Stimulated activated naive CD4-positive, alpha-beta T cell treated with Interleukin-2 at 50 U/mL for 16 hours (primary cell): ENCODE measurements around the gene HVCN1.
A peak's percentile ranks its signal among the peaks of the same experiment; 100 is the strongest.

ENCODE experiments used
- DNase-seq: peaks from one replicate; lab custom pipeline; 2025; lab: John Stamatoyannopoulos, UW

The HVCN1 gene

DNA sequence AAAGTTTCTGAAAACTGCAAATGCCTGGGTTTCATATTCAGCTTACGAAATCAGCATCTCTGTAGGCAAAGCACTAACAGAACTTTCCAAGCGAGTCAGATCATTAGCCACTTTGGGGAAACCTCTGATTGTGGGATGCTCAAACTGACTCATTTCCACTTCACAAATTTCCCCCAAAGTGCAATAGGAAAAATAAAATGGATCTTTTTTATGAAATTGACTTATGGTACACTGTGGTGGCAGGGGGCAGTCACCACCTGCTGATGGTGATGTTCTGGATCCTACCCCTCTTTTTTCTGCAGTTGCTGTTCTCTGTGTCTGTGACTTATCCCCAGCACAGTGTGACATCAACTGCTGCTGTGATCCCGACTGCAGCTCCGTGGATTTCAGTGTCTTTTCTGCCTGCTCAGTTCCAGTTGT is 69.4 kb downstream of the HVCN1 start:
- peak; percentile 17 for DNase-seq

DNA sequence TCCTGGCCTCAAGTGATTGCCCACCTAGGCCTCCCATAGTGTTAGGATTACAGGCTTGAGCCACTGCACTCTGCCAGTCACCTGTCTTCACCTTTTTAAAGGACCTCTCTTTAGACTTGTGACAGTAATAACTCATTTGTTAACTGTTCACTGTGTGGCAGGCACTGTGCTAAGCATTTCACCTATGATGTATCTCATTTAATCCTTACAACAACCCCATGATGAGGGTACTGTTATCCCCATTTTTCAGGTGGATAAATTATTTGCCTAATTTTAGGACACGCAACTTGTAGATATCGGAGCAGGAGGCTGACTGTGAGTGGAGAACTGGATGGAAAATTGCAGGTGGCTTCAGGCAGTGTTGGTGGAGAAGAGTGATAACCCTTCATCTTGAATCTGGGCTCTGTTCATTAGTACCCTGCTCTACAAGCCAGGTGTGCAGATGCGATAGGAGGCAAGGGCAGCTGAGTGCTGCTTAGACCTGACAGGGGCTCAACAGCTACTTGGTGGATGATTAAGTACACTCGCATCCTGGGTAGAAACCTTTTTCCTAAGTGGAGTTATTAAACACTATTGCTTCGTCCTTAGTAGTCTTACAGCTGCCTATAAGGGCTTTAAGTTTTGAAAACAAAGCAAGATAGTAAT is 72.3 kb downstream of the HVCN1 start:
- DNase-seq = no peak

- DNase-seq = no peak
These were observed 73.7 kb downstream of the HVCN1 start for GRCh38 chr12:110615171-110615570.

GRCh38 chr12:110613771-110614684 is 74.9 kb downstream of the HVCN1 start, which contains the start of gene TCTN1:
TCTN1 (plus strand) TSS chr12:110614129; CDS start chr12:110614183, 54 bp downstream.
- DNase-seq = peak; percentile 97

DNA sequence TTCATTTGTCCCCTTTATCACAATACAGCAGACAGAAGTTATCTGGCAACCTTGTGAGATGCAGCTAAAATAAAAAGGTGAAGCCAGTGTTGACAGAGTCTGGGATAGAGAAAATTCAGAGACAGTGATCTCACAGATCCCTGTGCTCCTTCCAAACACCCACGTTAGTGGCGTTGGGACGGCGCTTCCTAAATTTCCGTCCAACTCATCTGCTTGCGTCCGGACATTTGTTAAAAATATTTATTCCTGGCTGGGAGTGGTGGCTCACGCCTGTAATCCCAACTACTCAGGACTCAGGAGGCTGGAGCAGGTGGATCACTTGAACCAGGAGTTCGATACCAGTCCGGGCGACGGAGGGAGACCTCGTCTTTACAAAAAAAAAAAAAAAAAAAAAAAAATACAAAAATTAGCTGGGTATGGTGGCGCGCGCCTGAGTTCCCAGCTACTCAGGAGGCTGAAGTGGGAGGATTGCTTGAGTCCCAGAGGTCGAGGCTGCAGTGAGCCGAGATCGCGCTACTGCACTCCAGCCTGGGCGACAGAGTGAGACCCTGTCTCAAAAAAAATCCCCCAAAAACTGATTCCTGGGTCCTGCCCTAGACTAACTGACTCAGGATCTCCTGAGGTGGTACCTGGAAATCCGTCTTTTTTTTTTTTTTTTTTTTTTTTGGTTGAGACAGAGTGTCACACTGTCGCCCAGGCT is 75.7 kb downstream of the HVCN1 start:
- no peak for DNase-seq

DNA sequence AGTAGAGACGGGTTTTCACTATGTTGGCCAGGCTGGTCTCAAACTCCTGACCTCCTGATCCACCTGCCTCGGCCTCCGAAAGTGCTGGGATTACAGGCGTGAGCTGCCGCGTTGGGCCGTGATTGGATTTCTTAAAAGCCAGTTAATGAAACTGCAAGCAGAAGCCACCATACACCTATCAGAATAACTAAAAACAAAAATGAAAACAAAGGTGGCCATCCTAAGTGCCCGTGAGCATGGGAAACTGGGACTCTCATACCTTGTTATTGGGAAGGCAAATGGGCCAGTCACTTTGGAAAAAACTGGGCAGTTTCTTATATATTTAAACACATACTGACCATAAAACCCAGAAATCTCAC is 82.7 kb downstream of the HVCN1 start:
- DNase-seq = no peak

GRCh38 chr12:110602085-110602814 is 86.7 kb downstream of the HVCN1 start:
- peak; percentile 10 for DNase-seq

GRCh38 chr12:110600254-110600653 is 88.7 kb downstream of the HVCN1 start:
- DNase-seq = no peak

GRCh38 chr12:110599334-110599733 is 89.6 kb downstream of the HVCN1 start:
- DNase-seq = no peak
